NCI-H146 (cell line): Measurements from ENCODE around the gene ARID3C.
A peak's percentile ranks its signal among the peaks of the same experiment; 100 is the strongest.
"Not testable (repeated sequence)": the region's sequence is repeated elsewhere in the genome, so short reads cannot be mapped to it uniquely, and the experiment has no call there.

Source experiments
- DNase-seq: peaks from one replicate; lab custom pipeline; 2025; lab: John Stamatoyannopoulos, UW

ARID3C gene

DNA sequence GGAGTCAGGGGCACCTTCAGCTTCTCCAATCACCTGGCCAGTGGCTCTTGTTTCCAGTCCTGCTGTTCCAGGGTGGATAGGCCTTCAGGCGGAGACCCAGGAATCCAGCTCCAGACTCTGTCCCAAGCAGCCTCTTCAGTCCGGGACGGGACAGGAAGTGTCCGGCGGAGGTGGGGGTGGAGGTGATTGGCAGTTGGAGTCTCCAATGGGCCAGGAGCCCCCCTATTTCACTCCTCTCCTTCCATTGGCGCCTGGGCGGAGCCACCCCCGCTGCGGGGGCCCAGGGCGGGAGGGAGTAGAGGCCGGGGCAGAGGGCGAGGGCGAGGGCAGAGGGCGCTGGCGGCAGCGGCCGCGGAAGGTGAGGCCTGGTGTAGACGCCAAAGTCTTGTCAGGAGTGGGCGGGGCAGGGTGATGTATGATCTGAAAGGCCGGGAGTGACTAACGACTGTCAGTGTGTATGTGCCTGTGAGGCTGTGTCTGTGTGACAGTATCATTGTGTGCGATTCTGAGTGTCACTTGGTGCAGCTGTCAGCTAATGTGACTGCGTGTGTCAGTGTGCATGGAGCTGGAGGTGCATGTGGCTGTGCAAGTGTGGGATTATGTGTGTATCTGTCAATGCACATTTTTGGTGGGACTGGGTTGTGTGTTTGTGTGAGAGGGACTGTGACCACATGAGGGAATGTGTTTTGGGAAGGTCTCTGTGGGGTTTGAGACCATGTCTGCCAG lies 23.2 kb upstream of the ARID3C start, which contains the start of gene IL11RA:
TSS of gene IL11RA (plus strand) at position 310 of the 726 bp plus-strand sequence. CDS start 3,033 bp downstream, outside the sequence.
- peak; percentile 19 for DNase-seq

DNA sequence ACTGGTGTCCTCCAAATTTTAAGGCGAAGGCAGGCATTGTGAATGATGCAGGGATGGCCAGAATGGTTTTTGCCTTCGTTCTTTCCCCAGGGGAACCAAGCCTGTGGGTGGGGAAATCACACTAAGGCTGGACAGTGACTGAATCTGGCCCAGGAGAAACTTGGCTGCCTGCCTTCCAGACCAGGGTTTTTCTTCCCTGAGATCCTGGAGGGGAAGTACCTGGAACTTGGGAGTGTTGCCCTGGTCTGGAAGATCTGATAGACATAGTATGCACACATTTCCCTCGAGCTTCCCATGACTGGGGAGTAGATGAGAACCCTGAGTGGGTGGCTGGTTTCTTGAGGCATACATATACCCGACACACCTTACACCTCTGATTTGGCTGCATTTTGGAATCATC lies 22.5 kb upstream of the ARID3C start:
- DNase-seq: no peak

DNA sequence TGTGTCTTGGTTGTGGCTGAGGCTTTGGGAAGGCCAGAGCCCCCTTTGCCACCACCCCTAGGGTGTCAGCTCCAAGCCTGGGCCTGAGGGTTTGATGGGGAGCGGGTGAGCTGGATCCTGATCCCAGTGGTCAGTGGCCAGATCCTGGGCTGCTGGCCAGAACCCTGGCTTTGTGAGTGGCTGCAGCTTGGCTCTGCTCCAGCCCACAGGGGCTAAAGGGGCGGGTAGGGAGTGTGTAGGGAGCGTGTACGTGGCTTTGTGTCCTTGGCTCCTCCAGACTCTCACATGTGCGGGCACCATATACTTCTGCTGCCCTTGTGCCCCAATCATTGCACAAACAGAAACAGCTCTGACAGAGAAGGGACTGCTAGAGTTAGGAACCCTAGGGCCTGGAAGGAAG lies 21.9 kb upstream of the ARID3C start:
- no peak for DNase-seq

GRCh38 chr9:34648673-34649072 lies 19.8 kb upstream of the ARID3C start:
- no peak for DNase-seq

- no peak for DNase-seq
These were observed 18.8 kb upstream of the ARID3C start for GRCh38 chr9:34647651-34648050.

GRCh38 chr9:34647084-34647403 lies 18.2 kb upstream of the ARID3C start:
- no peak for DNase-seq

DNA sequence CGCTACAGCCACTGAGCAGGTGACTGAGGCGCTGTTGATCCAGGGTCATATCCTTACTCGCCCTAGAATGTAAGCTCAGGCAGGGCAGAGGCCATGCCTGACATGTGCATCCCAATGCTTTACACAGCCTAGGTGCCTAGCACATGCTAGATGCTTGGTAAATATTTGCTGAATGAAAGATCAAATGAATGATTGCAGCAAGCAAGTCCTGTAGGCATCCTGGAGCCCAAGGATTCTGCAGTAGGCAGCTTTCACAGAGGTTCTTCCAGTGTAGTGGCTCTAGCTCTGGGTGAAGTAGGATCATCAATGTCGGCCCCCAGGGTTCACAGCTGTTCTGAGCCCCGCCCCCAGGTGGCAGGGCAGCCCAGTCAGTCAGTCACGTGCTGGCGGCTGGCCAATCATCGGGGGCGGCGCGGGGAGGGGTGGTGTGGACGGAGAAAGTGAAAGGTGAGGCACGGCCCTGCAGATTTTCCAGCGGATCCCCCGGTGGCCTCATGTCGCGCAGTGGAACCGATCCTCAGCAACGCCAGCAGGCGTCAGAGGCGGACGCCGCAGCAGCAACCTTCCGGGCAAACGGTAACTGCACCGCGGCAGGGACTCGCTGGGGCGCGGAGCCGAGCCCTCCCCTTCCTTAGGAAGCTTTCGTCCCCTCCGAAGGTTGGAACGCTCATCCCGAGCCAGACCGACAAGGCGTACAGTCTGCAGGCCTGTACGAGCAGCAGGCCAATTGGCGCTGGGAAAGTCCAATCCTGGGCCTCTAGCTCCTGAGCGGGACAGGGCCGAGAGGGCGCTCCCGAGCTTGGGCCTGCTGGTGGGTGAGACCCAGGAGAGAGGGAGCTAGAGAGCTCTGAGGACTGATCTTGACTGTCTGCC lies 17.6 kb upstream of the ARID3C start, which contains the start of gene GALT:
TSS of gene GALT (plus strand) at position 465 of the 873 bp plus-strand sequence. CDS start at position 495, 30 bp downstream.
- DNase-seq: peak; percentile 97

GRCh38 chr9:34644766-34645314 lies 16.0 kb upstream of the ARID3C start:
- no peak for DNase-seq

GRCh38 chr9:34642679-34643078 lies 13.8 kb upstream of the ARID3C start:
- DNase-seq: no peak

- DNase-seq: not testable (repeated sequence)
These were observed 10.5 kb upstream of the ARID3C start for GRCh38 chr9:34639322-34639721.

- no peak for DNase-seq
These were observed 9.2 kb upstream of the ARID3C start for GRCh38 chr9:34638138-34638445.

GRCh38 chr9:34637356-34638137 lies 8.7 kb upstream of the ARID3C start, which contains the start of gene SIGMAR1:
TSS of gene SIGMAR1 (minus strand) at chr9:34637787. CDS start at chr9:34637697, 90 bp downstream.
- peak; percentile 96 for DNase-seq

GRCh38 chr9:34636791-34637355 lies 8.0 kb upstream of the ARID3C start:
- DNase-seq: no peak

DNA sequence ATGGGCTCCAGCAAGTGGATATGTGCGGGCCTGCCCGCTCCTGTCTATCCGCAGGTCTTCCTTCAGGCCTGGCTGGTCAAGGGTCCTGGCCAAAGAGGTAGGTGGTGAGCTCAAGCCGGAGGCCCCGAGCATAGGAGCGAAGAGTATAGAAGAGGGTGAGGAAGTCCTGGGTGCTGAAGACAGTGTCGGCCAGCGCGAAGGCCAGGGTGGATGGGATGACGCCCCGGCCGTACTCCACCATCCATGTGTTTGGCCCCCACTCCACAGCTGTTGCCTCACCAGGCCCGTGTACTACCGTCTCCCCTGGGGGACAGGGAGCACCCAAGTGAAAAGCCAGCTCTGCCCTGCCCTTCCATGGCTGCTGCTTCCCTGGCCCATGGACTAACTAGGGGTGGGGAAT lies 6.7 kb upstream of the ARID3C start:
- no peak for DNase-seq

DNA sequence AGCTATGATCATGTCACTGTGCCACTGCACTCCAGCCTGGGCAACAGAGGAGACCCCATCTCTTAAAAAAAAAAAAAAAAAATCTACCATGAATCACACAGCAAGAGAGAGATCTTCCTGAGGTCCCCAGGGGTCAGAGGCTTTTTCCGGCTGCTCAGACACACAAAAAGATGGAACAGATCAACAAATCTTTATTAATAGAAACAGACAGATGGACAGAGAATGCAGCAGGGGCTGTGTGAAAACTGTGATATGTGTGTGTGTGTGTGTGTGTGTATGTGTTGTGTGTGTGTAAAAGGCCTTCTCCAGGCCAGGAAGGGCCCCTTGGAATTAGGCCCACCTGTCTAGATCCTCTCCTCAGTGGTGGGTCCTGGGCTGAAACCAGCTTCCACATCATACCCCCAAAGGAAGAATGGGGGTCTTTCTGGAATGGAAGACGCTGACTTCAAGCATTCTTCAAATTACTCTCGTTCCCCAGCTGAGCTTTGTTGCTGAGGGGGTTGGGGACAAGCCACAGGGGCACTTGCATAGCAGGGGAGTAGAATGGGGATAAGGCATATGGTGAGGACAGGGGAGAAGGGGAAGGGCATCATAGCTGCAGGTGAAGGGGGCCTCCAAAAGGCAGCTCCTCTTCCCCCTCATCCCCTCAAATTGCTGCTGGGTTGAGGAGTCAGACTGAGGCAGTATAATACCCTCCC lies 5.8 kb upstream of the ARID3C start:
- no peak for DNase-seq

DNA sequence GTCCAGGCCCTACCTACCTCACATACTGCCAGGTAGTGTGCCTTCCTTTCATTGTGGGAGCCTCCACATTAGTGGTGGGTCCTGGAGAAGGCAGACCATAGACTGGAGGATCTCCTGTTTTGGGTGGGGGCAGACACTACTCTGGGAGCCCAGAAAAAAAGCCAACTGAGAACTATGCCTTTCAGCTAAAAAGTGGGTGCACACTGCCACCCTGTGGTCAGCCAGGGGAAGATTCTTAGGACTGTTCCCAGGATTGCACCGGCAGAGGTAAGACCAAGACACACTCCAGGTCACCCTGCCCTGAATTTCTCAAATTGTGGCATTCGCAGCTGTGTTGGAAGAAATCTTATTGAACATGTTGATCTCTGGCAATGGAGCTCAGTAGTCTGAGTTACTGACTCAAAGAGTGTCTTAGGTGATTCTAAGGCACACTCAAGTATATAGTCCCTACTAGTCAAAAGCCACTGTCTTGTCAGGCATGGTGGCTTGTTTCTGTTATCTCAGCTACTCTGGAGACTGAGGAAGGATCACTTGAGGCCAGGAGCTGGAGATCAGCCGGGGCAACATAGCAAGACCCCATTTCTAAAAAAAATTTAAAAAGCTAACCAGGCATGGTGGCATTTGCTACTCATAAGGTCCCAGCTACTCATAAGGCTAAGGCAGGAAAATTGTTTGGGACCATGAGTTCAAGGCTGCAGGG lies 5.1 kb upstream of the ARID3C start:
- DNase-seq: peak; percentile 73

DNA sequence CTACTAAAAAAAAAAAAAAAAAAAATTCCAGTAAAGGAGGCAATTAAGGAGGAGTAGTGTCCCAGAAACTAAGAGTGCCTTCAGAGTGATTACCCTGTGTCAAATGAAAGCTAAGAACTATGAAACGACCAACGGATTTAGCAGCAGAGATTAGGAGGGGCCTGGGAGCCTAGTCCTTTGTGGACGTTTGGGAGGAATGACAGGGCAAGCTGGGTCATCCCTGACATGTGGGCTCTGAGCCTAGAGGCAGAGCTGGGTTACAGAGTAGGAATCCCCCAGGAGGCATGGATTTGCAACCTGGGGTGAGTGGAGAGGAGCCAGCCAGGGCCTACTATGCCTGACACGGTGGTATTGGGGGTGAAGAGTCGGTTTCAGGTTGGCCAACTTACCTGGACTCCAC lies 4.3 kb upstream of the ARID3C start:
- no peak for DNase-seq

GRCh38 chr9:34630402-34631154 lies 1.7 kb upstream of the ARID3C start:
- no peak for DNase-seq

- DNase-seq: no peak
These were observed 584 bp upstream of the ARID3C start for GRCh38 chr9:34629491-34629808.
